GM23248 (cell line): ENCODE measurements around the gene PPFIA4. TPM values are rescaled to one million over a fixed set of nuclear protein-coding genes. Genes with fewer than 3 reads are reported as not detected.

Source experiments
- DNase-seq: peaks from one replicate; pipeline ENCODE4 v3.0.0-alpha.2; 2015
- H2AFZ ChIP-seq: fragments of 200-600 bp; sonication (generic); 2 replicates; pipeline ENCODE4 v1.6.1; 2016; ENCODE audit warnings: antibody characterized with exemption
- H3F3A ChIP-seq: fragments of 200-600 bp; sonication (generic); 2 replicates; pipeline ENCODE4 v1.6.1; 2016; ENCODE audit warnings: mild to moderate bottlenecking, antibody characterized with exemption, mixed run types; ENCODE audit not compliant: insufficient read depth
- H3K27ac ChIP-seq: fragments of 200-600 bp; sonication (generic); 2 replicates; pipeline ENCODE4 v1.5.1; 2016; ENCODE audit warnings: mild to moderate bottlenecking
- H3K27me3 ChIP-seq: fragments of 200-600 bp; sonication (generic); replicated peaks from 2 replicates; pipeline ENCODE4 v1.6.1; 2016; ENCODE audit warnings: mild to moderate bottlenecking; ENCODE audit not compliant: insufficient read depth
- H3K36me3 ChIP-seq: fragments of 200-600 bp; sonication (generic); 2 replicates; pipeline ENCODE4 v1.6.1; 2016; ENCODE audit warnings: low read depth, mild to moderate bottlenecking
- H3K4me1 ChIP-seq: fragments of 200-600 bp; sonication (generic); 2 replicates; pipeline ENCODE4 v1.6.1; 2016; ENCODE audit warnings: mild to moderate bottlenecking; ENCODE audit not compliant: insufficient read depth
- H3K4me2 ChIP-seq: fragments of 200-600 bp; sonication (generic); one replicate; pipeline ENCODE4 v1.6.1; 2016; ENCODE audit warnings: mild to moderate bottlenecking; ENCODE audit not compliant: unreplicated experiment
- H3K4me3 ChIP-seq: fragments of 200-600 bp; sonication (generic); 2 replicates; pipeline ENCODE4 v1.5.1; 2016; ENCODE audit warnings: mild to moderate bottlenecking
- H3K79me2 ChIP-seq: fragments of 200-600 bp; sonication (generic); 2 replicates; pipeline ENCODE4 v1.6.1; 2016; ENCODE audit warnings: mild to moderate bottlenecking; ENCODE audit not compliant: insufficient read depth
- H3K9ac ChIP-seq: fragments of 200-600 bp; sonication (generic); 2 replicates; pipeline ENCODE4 v1.6.1; 2016; ENCODE audit warnings: mild to moderate bottlenecking
- H3K9me2 ChIP-seq: fragments of 200-600 bp; sonication (generic); 2 replicates; pipeline ENCODE4 v1.6.1; 2016; ENCODE audit warnings: mixed run types, mild to moderate bottlenecking, moderate library complexity; ENCODE audit not compliant: insufficient read depth
- H3K9me3 ChIP-seq: fragments of 200-600 bp; sonication (generic); one replicate; pipeline ENCODE4 v1.6.1; 2017; ENCODE audit warnings: low read depth
- H4K20me1 ChIP-seq: fragments of 200-600 bp; sonication (generic); 2 replicates; pipeline ENCODE4 v1.6.0; 2016; ENCODE audit not compliant: insufficient read depth
- EZH2 ChIP-seq: fragments of 200-600 bp; sonication (generic); IDR thresholded peaks from 2 replicates; pipeline ENCODE4 v1.6.1; 2018; ENCODE audit warnings: antibody characterized with exemption, mild to moderate bottlenecking; ENCODE audit not compliant: insufficient read depth, poor library complexity, severe bottlenecking
- EZH2phosphoT487 ChIP-seq: fragments of 200-600 bp; sonication (generic); IDR thresholded peaks from 2 replicates; pipeline ENCODE4 v1.6.1; 2018; ENCODE audit warnings: antibody characterized with exemption, moderate library complexity, mild to moderate bottlenecking, low read depth; ENCODE audit not compliant: insufficient read depth
- WGBS, 2 experiments: methylation state at CpG; one replicate each; pipeline ENCODE4 v1.1.6; 2015 to 2017; ENCODE audit warnings: low lambda C conversion rate in 2 of 2, low coverage in 1 of 2; ENCODE audit errors: missing lambda C conversion rate in 2 of 2; 5-methylcytosine and 5-hydroxymethylcytosine counted together
- in situ Hi-C: fragments of 300-500 bp; cut with MboI; formaldehyde crosslinking; loops from 2 replicates; pipeline ENCODE4 v1.15.0; 2020
- polyA plus RNA-seq: library from polyadenylated mRNA; unstranded; fragments of >200 nt; fragmentation: Nextera tagmentation; extraction: Ambion mirVana; gene quantifications from 2 replicates; pipeline ENCODE4 v1.2.1, GENCODE V29; 2016
- total RNA-seq: library from RNA; depleted of rRNA; stranded (reverse); fragments of >200 nt; shearing (Covaris generic); gene quantifications from 2 replicates; pipeline ENCODE4 v1.2.3, GENCODE V29; 2014

The PPFIA4 gene
- total and polyA plus RNA-seq, 2 experiments from 2014 or later = 4.9 to 13.6 TPM

DNA sequence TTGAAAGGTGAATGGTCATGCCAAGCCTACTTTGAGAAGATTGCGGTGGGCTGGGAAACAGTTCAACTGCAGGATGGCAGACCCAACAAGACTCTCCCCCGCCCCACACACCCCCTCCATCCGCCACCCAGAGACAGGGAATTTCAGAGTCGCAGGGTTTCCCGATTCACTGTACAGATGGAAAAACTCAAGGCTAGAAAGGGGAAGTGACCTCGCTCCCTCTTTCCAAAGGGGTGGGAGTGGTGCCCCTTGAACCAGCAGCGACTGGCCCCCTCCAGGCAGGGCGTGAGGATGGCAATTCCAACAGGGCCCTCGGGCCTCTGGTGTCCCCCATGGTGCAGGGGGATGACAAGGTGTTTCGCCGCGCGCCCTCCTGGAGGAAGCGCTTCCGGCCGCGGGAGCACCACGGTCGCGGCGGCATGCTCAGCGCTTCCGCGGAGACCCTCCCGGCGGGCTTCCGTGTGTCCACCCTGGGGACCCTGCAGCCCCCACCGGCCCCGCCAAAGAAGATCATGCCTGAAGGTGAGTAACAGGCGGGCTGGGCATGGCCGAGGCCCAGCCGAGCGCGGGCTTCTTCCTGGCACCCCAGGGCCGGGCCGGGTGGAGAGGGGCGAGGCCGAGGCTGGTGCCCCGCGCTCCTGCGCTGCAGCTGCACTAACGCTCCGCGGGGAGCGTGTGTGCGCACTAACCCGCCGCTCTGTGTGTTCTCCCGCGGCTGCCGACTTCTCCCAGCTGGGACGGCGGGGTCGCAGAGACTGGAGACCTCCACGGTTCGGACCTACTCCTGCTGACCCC lies 49.1 kb downstream of the PPFIA4 start:
- no peaks in the 10 kb centered on the region for H3K9me3 ChIP-seq
- H3K27me3 ChIP-seq = no peaks in the 10 kb centered on the region
- no peak overlapping the region for H3K4me3 ChIP-seq
- in situ Hi-C loops = no loop called here
- no peak overlapping the region for H3K27ac ChIP-seq
- H3K9ac ChIP-seq = no peak overlapping the region
- H3F3A ChIP-seq = no peaks in the 10 kb centered on the region
- no peaks in the 10 kb centered on the region for H4K20me1 ChIP-seq
- H3K79me2 ChIP-seq = no peaks in the 10 kb centered on the region
- DNase-seq = no peak
- no peaks in the 10 kb centered on the region for H3K9me2 ChIP-seq
- 71 to 76% methylated on average over 38 to 47 of the region's 56 CpGs for WGBS, 2 experiments
- H3K36me3 ChIP-seq = no peaks in the 10 kb centered on the region; the same call in 1 of the 2 replicates
- no peak overlapping the region for H2AFZ ChIP-seq
- TF ChIP-seq EZH2phosphoT487 = no peak
- TF ChIP-seq EZH2 = no peak
- peaks cover 11% of the 10 kb centered on the region for H3K4me1 ChIP-seq
- no peak overlapping the region for H3K4me2 ChIP-seq

DNA sequence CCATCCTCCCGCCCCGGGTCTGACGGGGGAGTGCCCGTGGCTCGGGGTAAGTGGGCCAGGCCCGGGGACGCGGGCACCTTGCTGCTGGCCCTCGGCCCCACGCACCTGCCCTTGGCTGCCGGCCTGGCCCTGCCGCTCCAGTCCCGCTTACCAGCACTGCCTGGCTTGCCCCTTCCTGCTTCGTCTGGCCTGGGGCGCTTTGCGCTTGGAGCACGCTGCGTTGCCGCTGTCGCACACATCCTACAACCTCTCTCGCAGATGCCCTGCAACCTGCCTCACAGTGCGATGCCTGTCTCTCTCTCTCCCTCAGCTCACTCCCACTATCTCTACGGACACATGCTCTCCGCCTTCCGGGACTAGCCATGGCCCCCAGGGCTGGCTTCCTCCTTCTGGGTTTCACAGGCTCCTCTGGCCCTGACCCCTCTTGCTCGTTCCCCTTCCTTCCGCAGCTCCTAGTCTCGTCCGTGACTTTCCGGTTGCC lies 49.8 kb downstream of the PPFIA4 start:
- H3K4me3 ChIP-seq = no peak overlapping the region
- no peaks in the 10 kb centered on the region for H3K79me2 ChIP-seq
- no peak overlapping the region for H3K9ac ChIP-seq
- no peak for DNase-seq
- H3K9me2 ChIP-seq = no peaks in the 10 kb centered on the region
- peaks cover 11% of the 10 kb centered on the region for H3K4me1 ChIP-seq
- H3K36me3 ChIP-seq = no peaks in the 10 kb centered on the region; the same call in 1 of the 2 replicates
- H3K9me3 ChIP-seq = no peaks in the 10 kb centered on the region
- H3K4me2 ChIP-seq = no peak overlapping the region
- H3K27me3 ChIP-seq = no peaks in the 10 kb centered on the region
- no peaks in the 10 kb centered on the region for H3F3A ChIP-seq
- H2AFZ ChIP-seq = no peak overlapping the region
- H3K27ac ChIP-seq = no peak overlapping the region
- TF ChIP-seq EZH2 (no peak), EZH2phosphoT487 (no peak)
- in situ Hi-C loops = no loop called here
- no peaks in the 10 kb centered on the region for H4K20me1 ChIP-seq
- 86 to 89% methylated on average over 18 to 29 of the region's 30 CpGs for WGBS, 2 experiments

DNA sequence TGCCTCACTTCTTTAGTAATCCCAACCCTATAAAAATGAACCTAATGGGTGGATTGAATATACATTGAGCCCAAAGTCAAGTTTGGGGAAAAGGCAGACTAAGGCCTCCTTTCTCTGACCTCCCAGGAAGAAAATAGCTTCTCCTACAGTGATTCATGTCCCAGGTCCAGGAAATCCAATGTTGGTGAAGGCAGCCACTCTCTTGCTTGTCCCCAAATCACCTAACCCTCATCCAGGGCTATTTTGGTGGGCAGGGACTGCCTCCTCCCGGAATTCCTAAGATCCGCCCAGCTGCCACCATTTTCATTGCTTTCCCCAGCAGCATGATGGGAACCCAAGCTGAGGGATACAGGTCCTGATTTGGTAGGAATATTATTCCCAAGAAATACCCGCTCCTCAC lies 51.1 kb downstream of the PPFIA4 start:
- in situ Hi-C loops = no loop called here
- no peak overlapping the region for H3K9ac ChIP-seq
- H3K79me2 ChIP-seq = no peaks in the 10 kb centered on the region
- H3K4me2 ChIP-seq = no peak overlapping the region
- no peaks in the 10 kb centered on the region for H3K9me3 ChIP-seq
- no peaks in the 10 kb centered on the region for H3K9me2 ChIP-seq
- 91 to 97% methylated on average over 3 of the region's 3 CpGs for WGBS, 2 experiments
- no peak overlapping the region for H3K4me3 ChIP-seq
- H3K4me1 ChIP-seq = peaks cover 8% of the 10 kb centered on the region
- no peak for TF ChIP-seq EZH2
- TF ChIP-seq EZH2phosphoT487 = no peak
- H3K36me3 ChIP-seq = no peaks in the 10 kb centered on the region
- H3K27me3 ChIP-seq = no peaks in the 10 kb centered on the region
- DNase-seq = no peak
- no peak overlapping the region for H3K27ac ChIP-seq
- H4K20me1 ChIP-seq = no peaks in the 10 kb centered on the region
- H2AFZ ChIP-seq = no peak overlapping the region
- no peaks in the 10 kb centered on the region for H3F3A ChIP-seq

DNA sequence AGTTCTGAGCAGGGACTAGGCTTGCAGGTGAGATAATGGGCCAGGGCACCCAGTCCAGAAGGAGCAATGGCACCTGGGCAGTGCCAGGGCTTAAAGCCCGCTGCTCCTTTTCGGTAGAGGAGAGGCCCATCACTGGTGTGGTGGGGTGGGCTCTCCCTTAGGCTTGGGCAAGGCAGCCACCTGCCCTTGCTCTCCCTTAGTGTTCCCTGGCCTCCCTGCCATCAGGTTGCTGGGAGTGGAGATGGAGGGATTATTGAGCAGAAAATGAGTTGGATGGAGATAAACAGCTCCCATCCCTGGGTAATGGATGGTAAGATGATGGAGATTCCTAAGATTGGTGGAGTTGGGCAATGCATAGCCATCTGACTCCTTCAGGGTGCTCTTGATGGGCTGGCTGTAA lies 51.7 kb downstream of the PPFIA4 start:
- Histone ChIP-seq H3K9me2 (no peaks in the 10 kb centered on the region), H3K27ac (no peak overlapping the region)
- DNase-seq = no peak

More for the DNA sequence above, 51.7 kb downstream of the PPFIA4 start:
- no peak for TF ChIP-seq EZH2phosphoT487
- TF ChIP-seq EZH2 = no peak
- no peaks in the 10 kb centered on the region for H3K36me3 ChIP-seq
- H2AFZ ChIP-seq = no peak overlapping the region
- no peaks in the 10 kb centered on the region for H3K27me3 ChIP-seq
- H4K20me1 ChIP-seq = no peaks in the 10 kb centered on the region
- peaks cover 2% of the 10 kb centered on the region for H3K4me1 ChIP-seq
- H3K9me3 ChIP-seq = no peaks in the 10 kb centered on the region
- 98 to 100% methylated on average over 2 of the region's 2 CpGs for WGBS, 2 experiments
- H3K4me3 ChIP-seq = no peak overlapping the region
- H3K79me2 ChIP-seq = no peaks in the 10 kb centered on the region
- H3K9ac ChIP-seq = no peak overlapping the region
- H3K4me2 ChIP-seq = no peak overlapping the region
- H3F3A ChIP-seq = no peaks in the 10 kb centered on the region
- in situ Hi-C loops = no loop called here
